Ascending aorta (tissue), 2 donors: ENCODE measurements around the gene LRRC74A. TPM values are rescaled to one million over a fixed set of nuclear protein-coding genes. Genes with fewer than 3 reads are reported as not detected.

Experiments used
- DNase-seq, 2 donors: peaks; one replicate each; pipeline ENCODE4 v3.0.0-alpha.2; 2019; ENCODE audit warnings: low spot score in 2 of 2
- H3K27ac ChIP-seq, 2 donors: fragments of 200-600 bp; sonication (generic); one replicate each; pipeline ENCODE4 v1.5.1; 2016 to 2017; ENCODE audit warnings: mild to moderate bottlenecking in 1 of 2
- H3K27me3 ChIP-seq: fragments of 200-600 bp; sonication (generic); one replicate; pipeline ENCODE4 v1.5.1; 2017
- H3K36me3 ChIP-seq, 2 donors: fragments of 200-600 bp; sonication (generic); one replicate each; pipeline ENCODE4 v1.5.1; 2016
- H3K4me1 ChIP-seq, 2 donors: fragments of 200-600 bp; sonication (generic); one replicate each; pipeline ENCODE4 v1.5.1; 2016 to 2017; ENCODE audit warnings: mild to moderate bottlenecking in 1 of 2
- H3K4me3 ChIP-seq, 2 donors: fragments of 200-600 bp; sonication (generic); one replicate each; pipeline ENCODE4 v1.5.1; 2016 to 2017; ENCODE audit warnings: mild to moderate bottlenecking in 1 of 2
- H3K9me3 ChIP-seq, 2 donors: fragments of 200-600 bp; sonication (generic); one replicate each; pipeline ENCODE4 v1.5.1; 2016
- CTCF ChIP-seq, 3 experiments: fragments of 200-600 bp in 2 of 3; fragments of 450-650 bp in 1 of 3; sonication (generic) in 2 of 3; IDR thresholded peaks; one replicate each; pipeline ENCODE4 v1.5.1; 2016 to 2019; ENCODE audit warnings: antibody characterized with exemption in 3 of 3, mild to moderate bottlenecking in 1 of 3, moderate library complexity in 1 of 3
- intact Hi-C: fragments of 100-400 bp; cut with DNase I; formaldehyde crosslinking; loops from one replicate; pipeline ENCODE4 v1.15.1; 2023
- total RNA-seq: library from RNA; depleted of rRNA; stranded (reverse); fragments of >200 nt; gene quantifications from one replicate; pipeline ENCODE4 v1.1.0, GENCODE V29; 2016

The LRRC74A gene
- total RNA-seq, 1 donor from 2014 or later = not detected

GRCh38 chr14:76780058-76780345 lies 46.2 kb upstream of the LRRC74A start:
- H3K4me1 ChIP-seq = peaks cover 0 to 8% of the 10 kb centered on the region in 2 donors
- H3K27ac ChIP-seq = no peak overlapping the region
- intact Hi-C loops = no loop called here
- no peaks in the 10 kb centered on the region for H3K9me3 ChIP-seq
- TF ChIP-seq CTCF (IDR thresholded peaks at IDR 0.05) = no peak
- DNase-seq = no peak
- H3K36me3 ChIP-seq = peaks cover 13 to 19% of the 10 kb centered on the region in 2 donors
- H3K27me3 ChIP-seq = no peaks in the 10 kb centered on the region
- H3K4me3 ChIP-seq = no peak overlapping the region

- Histone ChIP-seq H3K4me3 (no peak overlapping the region), H3K36me3 (peaks cover 13 to 19% of the 10 kb centered on the region in 2 donors), H3K4me1 (peaks cover 0 to 9% of the 10 kb centered on the region in 2 donors), H3K27me3 (no peaks in the 10 kb centered on the region), H3K9me3 (no peaks in the 10 kb centered on the region), H3K27ac (no peak overlapping the region)
- intact Hi-C loops = no loop called here
- no peak for DNase-seq
- TF ChIP-seq CTCF (IDR thresholded peaks at IDR 0.05) = no peak
These were observed 45.8 kb upstream of the LRRC74A start for GRCh38 chr14:76780360-76780759.

- Histone ChIP-seq H3K9me3 (no peaks in the 10 kb centered on the region), H3K4me3 (no peak overlapping the region), H3K27ac (peak overlapping the region; percentile 59 to 65), H3K4me1 (peaks cover 0 to 10% of the 10 kb centered on the region in 2 donors), H3K27me3 (no peaks in the 10 kb centered on the region), H3K36me3 (peaks cover 6 to 16% of the 10 kb centered on the region in 2 donors)
- no peak for TF ChIP-seq CTCF (IDR thresholded peaks at IDR 0.05)
- DNase-seq = no peak
- intact Hi-C loops = no loop called here
These were observed 45.1 kb upstream of the LRRC74A start for GRCh38 chr14:76780875-76781647.

- intact Hi-C loops = no loop called here
- peaks cover 0 to 10% of the 10 kb centered on the region in 2 donors for H3K4me1 ChIP-seq
These were observed 44.6 kb upstream of the LRRC74A start for GRCh38 chr14:76781648-76782051.

GRCh38 chr14:76782115-76782884 lies 43.9 kb upstream of the LRRC74A start:
- Histone ChIP-seq H3K27ac (peak overlapping the region; percentile 59 to 65), H3K9me3 (no peaks in the 10 kb centered on the region), H3K4me1 (peaks cover 0 to 10% of the 10 kb centered on the region in 2 donors), H3K4me3 (no peak overlapping the region), H3K36me3 (peaks cover 5 to 10% of the 10 kb centered on the region in 2 donors), H3K27me3 (no peaks in the 10 kb centered on the region)
- TF ChIP-seq CTCF (IDR thresholded peaks at IDR 0.05) = no peak
- no peak for DNase-seq
- intact Hi-C loops = no loop called here

More at GRCh38 chr14:76781648-76782051, 44.6 kb upstream of the LRRC74A start:
- Histone ChIP-seq H3K27me3 (no peaks in the 10 kb centered on the region), H3K36me3 (peaks cover 5 to 14% of the 10 kb centered on the region in 2 donors), H3K4me3 (no peak overlapping the region), H3K27ac (peak overlapping the region; percentile 59 to 65), H3K9me3 (no peaks in the 10 kb centered on the region)
- no peak for TF ChIP-seq CTCF (IDR thresholded peaks at IDR 0.05)
- DNase-seq = no peak
